GM19351 (cell line): ENCODE data around the gene NGDN.
A peak's percentile ranks its signal among the peaks of the same experiment; 100 is the strongest.

Source experiments
- ATAC-seq: cut with Tn5 transposase; IDR thresholded peaks from one replicate; pipeline ENCODE4 v1.9.1; 2021; ENCODE audit warnings: mild to moderate bottlenecking, moderate library complexity; ENCODE audit not compliant: unreplicated experiment

Gene NGDN

DNA sequence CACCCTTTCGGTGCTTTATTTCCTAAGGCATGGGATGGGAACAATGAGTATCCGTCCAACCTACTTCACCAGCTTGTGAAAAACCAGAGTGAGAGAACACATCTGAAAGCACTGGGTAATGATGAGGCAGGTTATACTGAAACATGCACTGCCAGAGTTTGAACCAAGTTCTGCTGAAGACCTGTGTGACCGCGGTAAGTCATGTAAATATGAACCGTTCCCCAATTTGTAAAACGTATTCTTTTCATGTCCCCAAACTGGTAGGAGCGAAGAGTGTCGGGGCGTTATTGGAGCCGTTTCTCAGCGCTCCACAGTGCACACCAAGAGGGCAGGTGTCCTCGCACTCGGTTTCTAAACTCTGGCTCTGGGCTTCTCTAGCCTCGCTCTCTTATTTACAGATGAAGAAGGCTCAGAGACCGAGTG is 788 bp upstream of the NGDN start:
- ATAC-seq, result no peak

DNA sequence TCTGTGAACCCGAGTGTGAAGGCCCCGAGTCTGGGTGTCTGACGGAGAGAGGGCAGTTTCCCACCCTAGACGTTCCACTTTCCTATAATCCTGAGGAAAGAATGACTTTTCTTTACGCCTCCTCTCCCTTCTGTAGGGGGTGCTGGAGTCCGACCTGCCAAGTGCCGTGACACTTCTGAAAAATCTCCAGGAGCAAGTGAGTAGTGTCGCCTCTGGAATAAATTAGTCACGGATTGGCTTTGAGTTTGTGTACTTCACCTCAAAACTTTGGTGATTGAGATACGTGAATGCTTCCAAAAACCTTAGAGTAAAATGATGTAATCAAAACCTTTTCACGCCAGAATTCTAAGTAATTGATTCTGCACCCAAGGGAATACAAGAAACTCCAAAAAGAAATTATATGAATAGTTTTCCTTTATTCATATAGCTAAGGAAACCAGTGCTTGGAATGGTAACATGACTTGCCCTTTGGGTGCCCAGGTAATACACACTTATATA is 452 bp downstream of the NGDN start:
- ATAC-seq, result peak; percentile 1

- no peak for ATAC-seq
Observed at GRCh38 chr14:23470947-23471346, 1.4 kb downstream of the NGDN start.

DNA sequence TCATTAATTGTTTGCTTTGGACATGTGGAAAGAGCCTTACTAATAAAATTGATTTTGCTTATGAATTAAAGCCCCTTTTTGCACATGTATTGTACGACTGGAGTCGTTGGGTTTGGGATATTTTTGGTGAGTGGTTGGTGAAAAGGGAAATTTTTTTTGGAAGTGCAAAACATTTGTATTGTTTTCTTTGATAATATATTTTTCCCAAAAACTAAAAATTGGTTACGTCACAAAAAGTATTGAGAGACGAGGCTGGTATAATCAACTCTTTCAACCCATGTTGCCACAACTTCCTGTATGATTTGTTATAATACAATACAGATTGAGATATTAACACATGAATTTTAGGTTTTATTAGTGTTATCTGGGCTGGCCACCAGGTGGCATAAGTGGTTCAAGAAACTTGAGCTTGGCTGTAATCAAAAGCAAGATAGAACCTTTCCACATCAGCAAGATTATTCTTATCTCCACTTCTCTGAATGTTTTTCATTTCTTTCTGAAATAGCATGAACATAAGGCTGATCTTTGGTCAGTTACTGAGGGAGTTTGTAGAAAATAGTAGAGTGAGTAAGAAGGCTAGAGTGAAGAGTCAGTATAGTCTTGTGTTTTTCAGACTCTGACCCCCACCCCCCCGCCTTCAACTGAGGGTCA is 8.7 kb downstream of the NGDN start:
- ATAC-seq, result no peak

- ATAC-seq, result no peak
Observed at GRCh38 chr14:23481362-23481970, 12.0 kb downstream of the NGDN start.

GRCh38 chr14:23481979-23482822 is 12.7 kb downstream of the NGDN start:
- ATAC-seq, result no peak

DNA sequence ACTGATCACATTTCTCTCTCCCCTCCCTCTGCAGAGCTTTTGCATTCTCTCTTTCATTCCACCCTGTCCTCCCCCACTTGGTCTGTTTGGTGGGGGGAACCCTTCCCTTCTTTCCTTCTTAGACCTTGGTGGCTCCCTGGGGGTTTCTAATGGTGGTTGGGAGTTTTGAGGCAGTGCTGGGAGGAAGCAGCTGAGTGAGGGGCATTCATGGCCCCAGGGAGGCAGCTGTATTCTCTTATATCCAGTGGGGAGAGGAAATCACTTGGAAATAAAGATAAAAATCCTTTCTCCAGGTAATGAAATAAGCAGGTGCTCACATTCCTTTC is 13.3 kb downstream of the NGDN start:
- ATAC-seq, result no peak

DNA sequence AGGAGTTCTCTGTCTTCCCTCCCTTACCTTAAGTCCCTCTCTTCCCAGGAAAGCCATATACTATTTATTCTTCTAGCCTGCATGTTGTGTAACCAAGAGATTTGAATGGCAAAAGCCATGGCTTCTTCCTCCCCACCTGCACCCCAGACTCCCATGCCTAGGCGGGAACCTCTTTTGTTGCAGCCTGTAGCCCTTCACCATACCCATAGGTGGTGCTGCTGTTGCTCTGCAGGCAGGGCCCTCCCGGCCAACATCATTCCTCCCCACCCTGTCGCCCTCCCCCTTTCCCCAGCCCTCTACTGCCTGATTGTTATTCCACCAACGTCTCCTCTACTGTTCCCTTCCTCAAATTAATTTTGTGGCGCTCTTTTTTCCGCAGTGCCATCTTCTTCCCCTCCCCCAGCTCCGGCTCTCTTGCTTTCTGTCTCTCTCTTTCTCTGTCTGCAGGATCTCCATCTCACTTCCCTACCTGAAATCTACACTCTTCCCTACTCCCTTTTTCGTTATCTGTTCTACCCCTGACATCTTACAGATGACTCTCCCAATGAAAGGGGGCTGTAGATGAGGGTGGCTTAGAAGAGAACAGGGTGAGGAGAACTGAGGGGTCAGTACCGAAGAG is 13.8 kb downstream of the NGDN start:
- ATAC-seq, result no peak

DNA sequence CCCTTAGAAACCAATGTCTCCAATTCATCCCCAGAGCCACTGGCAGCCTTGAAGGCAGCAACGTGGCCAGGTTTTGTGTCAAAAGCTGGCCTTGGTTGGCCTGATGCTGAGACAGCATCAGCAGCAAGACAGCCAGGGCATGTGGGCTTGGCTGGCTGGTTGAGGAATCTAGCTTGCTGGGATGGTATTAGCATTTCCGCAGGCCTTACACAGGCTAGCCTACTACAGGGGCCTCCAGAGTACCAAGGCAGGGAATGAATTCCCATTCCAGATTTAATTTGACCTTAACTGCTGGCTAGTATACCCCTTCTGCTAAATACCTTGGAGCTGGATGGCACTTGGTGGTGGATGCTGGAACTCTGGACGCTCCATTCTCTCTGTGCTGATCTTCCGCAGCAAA is 15.8 kb downstream of the NGDN start:
- no peak for ATAC-seq

GRCh38 chr14:23486036-23486435 is 16.5 kb downstream of the NGDN start:
- ATAC-seq, result no peak

DNA sequence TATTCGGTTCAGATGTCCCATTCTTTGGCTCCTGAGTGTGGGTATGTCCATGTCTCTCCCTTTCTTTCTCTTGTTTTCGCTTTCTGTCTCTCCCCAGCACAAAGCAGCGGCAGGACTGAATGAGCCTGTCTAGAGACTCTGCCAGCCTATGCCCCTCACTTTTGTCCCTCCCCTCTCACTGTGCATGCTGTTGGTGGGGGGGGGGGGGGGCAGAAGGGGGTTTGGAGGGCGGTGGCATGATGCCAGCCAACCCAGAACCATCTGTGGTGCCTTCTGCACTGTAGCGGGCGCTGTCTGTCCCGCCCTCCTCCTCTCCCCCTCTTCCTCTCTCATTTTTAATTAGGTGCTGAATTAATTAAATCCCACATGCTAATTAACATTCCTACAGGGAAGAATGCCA is 17.7 kb downstream of the NGDN start:
- ATAC-seq, result no peak

- ATAC-seq, result no peak
Observed at GRCh38 chr14:23492618-23493272, 23.2 kb downstream of the NGDN start.

GRCh38 chr14:23494223-23494622 is 24.7 kb downstream of the NGDN start:
- ATAC-seq, result no peak

- ATAC-seq, result no peak
Observed at GRCh38 chr14:23512156-23512555, 42.7 kb downstream of the NGDN start.

DNA sequence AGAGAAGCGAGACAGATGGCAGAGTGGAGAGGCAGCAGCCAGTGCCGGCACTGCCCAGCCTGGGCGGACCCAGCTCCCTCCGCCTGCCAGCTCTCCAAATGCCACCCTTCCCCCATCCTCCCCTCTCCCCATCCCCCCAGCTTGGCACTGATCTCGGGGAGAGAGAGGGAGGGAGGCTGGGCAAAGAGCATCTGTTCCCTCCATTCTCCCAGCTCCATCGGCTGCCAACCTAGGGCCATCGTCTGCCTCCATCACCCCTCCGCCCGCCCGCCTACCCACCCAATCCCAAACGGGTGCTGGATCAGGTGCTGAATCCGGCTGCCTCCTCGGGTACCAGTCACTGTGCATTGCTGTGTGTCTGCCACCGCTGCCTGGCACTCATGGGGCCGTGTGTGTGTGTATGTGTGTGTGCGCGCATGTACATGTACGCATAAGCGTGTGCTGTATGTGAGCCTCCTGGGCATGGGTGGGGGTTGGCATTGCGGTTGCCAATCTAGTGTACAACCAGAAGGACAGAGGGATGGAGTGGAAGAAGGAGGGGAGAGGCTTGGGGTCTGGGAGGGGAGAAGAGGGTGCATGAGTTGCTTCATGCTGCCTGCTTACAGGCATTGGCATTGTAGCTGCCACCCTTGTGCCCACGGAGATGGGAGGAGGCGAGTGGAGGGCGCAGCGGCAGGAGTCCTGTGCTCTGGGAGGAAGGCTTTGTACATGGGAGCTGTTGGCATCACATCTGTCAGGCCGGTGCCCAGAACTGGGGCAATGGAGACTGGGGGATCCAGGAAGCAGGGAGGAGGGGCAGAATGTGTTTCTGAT is 43.7 kb downstream of the NGDN start:
- no peak for ATAC-seq

- ATAC-seq, result no peak
Observed at GRCh38 chr14:23513818-23514643, 44.5 kb downstream of the NGDN start.

DNA sequence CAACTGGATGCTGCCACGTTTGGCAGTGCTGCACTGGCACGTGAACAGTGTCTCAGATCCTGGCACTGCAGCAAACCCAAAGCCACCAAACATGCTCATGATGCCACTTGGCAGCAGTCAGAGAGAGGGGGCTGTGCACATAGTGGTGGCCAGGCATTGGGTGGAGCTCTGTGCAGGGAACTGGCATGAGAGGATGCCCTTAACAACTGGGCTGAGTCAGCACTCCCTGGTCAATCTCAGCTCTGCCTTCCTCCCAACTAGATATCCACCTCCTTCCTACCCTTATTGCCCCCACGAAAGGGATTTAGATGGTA is 45.1 kb downstream of the NGDN start:
- ATAC-seq, result no peak

- no peak for ATAC-seq
Observed at GRCh38 chr14:23517650-23518326, 48.3 kb downstream of the NGDN start.

- no peak for ATAC-seq
Observed at GRCh38 chr14:23518709-23519108, 49.2 kb downstream of the NGDN start.
